Measurements from ENCODE around the gene MPP7. TPM values are rescaled to one million over a fixed set of nuclear protein-coding genes. Genes with fewer than 3 reads are reported as not detected.

MPP7 gene
- total and polyA plus RNA-seq, 8 donors: 6.0 to 42.0 (median 11.8) TPM

GRCh38 chr10:28304032-28304571, 1.2 kb upstream of the MPP7 start:
- intact Hi-C loops (cut with DNase I; ENCODE audit: low total_unique reads): no loop called here
- TF ChIP-seq CTCF (IDR thresholded peaks at IDR 0.05) (no peak), POLR2AphosphoS5 (IDR thresholded peaks at IDR 0.05) (no peak)
- 10 to 35% (median 23%) methylated on average over 3 of the region's 3 CpGs for WGBS, 5 donors

GRCh38 chr10:28302012-28302637, 739 bp downstream of the MPP7 start:
- peak overlapping the region; percentile 71 to 93 (median 88) for H3K4me3 ChIP-seq
- intact Hi-C loops (cut with DNase I; ENCODE audit: low total_unique reads): no loop called here
- peaks cover 7 to 39% (median 18%) of the 10 kb centered on the region in 4 donors for H3K4me1 ChIP-seq
- peak in 1 of 2 donors; percentile 65 for DNase-seq
- WGBS, 5 donors: 1 to 3% (median 3%) methylated on average over 25 of the region's 25 CpGs
- H3K36me3 ChIP-seq: no peaks in the 10 kb centered on the region
- no peaks in the 10 kb centered on the region for H3K9me3 ChIP-seq
- H3K27ac ChIP-seq: peak overlapping the region; percentile 92 to 99 (median 93)
- no peaks in the 10 kb centered on the region for H3K27me3 ChIP-seq
- no peak for TF ChIP-seq CTCF (IDR thresholded peaks at IDR 0.05)
- TF ChIP-seq POLR2A (IDR thresholded peaks at IDR 0.05): no peak
- TF ChIP-seq EP300 (IDR thresholded peaks at IDR 0.05): no peak
- no peak for TF ChIP-seq POLR2AphosphoS5 (IDR thresholded peaks at IDR 0.05)

More at GRCh38 chr10:28304032-28304571, 1.2 kb upstream of the MPP7 start:
- no peaks in the 10 kb centered on the region for H3K9me3 ChIP-seq
- H3K4me3 ChIP-seq: peak overlapping the region in 2 of 4 donors; percentile 86 to 93
- peaks cover 0 to 3% (median 0%) of the 10 kb centered on the region in 3 donors for H3K27me3 ChIP-seq
- H3K36me3 ChIP-seq: no peaks in the 10 kb centered on the region
- DNase-seq: peak in 1 of 2 donors; percentile 19
- no peak overlapping the region for H3K27ac ChIP-seq
- H3K4me1 ChIP-seq: peaks cover 7 to 39% (median 18%) of the 10 kb centered on the region in 4 donors

GRCh38 chr10:28300027-28300426, 2.8 kb downstream of the MPP7 start:
- Histone ChIP-seq H3K4me3 (no peak overlapping the region), H3K4me1 (peaks cover 7 to 55% (median 27%) of the 10 kb centered on the region in 4 donors), H3K36me3 (no peaks in the 10 kb centered on the region), H3K9me3 (no peaks in the 10 kb centered on the region), H3K27me3 (no peaks in the 10 kb centered on the region), H3K27ac (no peak overlapping the region)
- TF ChIP-seq POLR2AphosphoS5 (IDR thresholded peaks at IDR 0.05): no peak
- TF ChIP-seq EP300 (IDR thresholded peaks at IDR 0.05): no peak
- TF ChIP-seq CTCF (IDR thresholded peaks at IDR 0.05): no peak
- TF ChIP-seq POLR2A (IDR thresholded peaks at IDR 0.05): no peak
- intact Hi-C loops (cut with DNase I; ENCODE audit: low total_unique reads): no loop called here
- no peak for DNase-seq
- 66 to 92% (median 79%) methylated on average over 2 of the region's 2 CpGs for WGBS, 5 donors

GRCh38 chr10:28298951-28299350, 3.9 kb downstream of the MPP7 start:
- TF ChIP-seq EP300 (IDR thresholded peaks at IDR 0.05) (no peak), POLR2A (IDR thresholded peaks at IDR 0.05) (no peak), CTCF (IDR thresholded peaks at IDR 0.05) (no peak), POLR2AphosphoS5 (IDR thresholded peaks at IDR 0.05) (no peak)

More at GRCh38 chr10:28298951-28299350, 3.9 kb downstream of the MPP7 start:
- Histone ChIP-seq H3K27me3 (no peaks in the 10 kb centered on the region), H3K27ac (peak overlapping the region in 1 of 5 donors; percentile 7), H3K4me1 (peaks cover 7 to 50% (median 29%) of the 10 kb centered on the region in 4 donors), H3K4me3 (no peak overlapping the region), H3K36me3 (no peaks in the 10 kb centered on the region), H3K9me3 (no peaks in the 10 kb centered on the region)
- WGBS, 5 donors: 60 to 72% (median 68%) methylated on average over 5 of the region's 5 CpGs
- intact Hi-C loops (cut with DNase I; ENCODE audit: low total_unique reads): no loop called here
- DNase-seq: no peak
